Right lobe of liver (tissue), 6 donors: Measurements from ENCODE around the gene HSPA12B. TPM values are rescaled to one million over a fixed set of nuclear protein-coding genes. Genes with fewer than 3 reads are reported as not detected.

Source experiments
- ATAC-seq, 4 donors: fragments of 200-7000 bp; cut with Tn5 transposase; one replicate each; pipeline ENCODE4 v1.9.1; 2020; ENCODE audit warnings: mild to moderate bottlenecking in 4 of 4, moderate library complexity in 4 of 4
- DNase-seq, 3 donors: peaks; one replicate each; pipeline ENCODE4 v3.0.0-alpha.2; 2020
- H3K27ac ChIP-seq, 3 donors: fragments of 200-600 bp; one replicate each; pipeline ENCODE4 v1.8.0; 2022
- H3K27me3 ChIP-seq, 2 donors: fragments of 200-600 bp; one replicate each; pipeline ENCODE4 v1.8.0; 2022
- H3K36me3 ChIP-seq, 4 donors: fragments of 200-600 bp; sonication (generic) in 1 of 4; one replicate each; pipeline versions ENCODE4 v1.5.1 to v1.8.0; 2017 to 2022; ENCODE audit warnings: control low read depth in 1 of 4
- H3K4me1 ChIP-seq, 4 donors: fragments of 200-600 bp; sonication (generic) in 1 of 4; one replicate each; pipeline versions ENCODE4 v1.5.1 to v1.8.0; 2017 to 2022; ENCODE audit warnings: control low read depth in 1 of 4
- H3K4me3 ChIP-seq, 3 donors: fragments of 200-600 bp; one replicate each; pipeline ENCODE4 v1.8.0; 2022
- H3K9me3 ChIP-seq, 4 donors: fragments of 200-600 bp; sonication (generic) in 1 of 4; one replicate each; pipeline versions ENCODE4 v1.5.1 to v1.8.0; 2017 to 2022; ENCODE audit warnings: control low read depth in 1 of 4
- POLR2A ChIP-seq: fragments of 450-650 bp; IDR thresholded peaks from one replicate; pipeline ENCODE4 v1.6.1; 2017; ENCODE audit warnings: antibody characterized with exemption, mild to moderate bottlenecking
- WGBS: methylation state at CpG from one replicate; pipeline ENCODE4 v1.1.6; 2018; ENCODE audit warnings: low coverage, low lambda C conversion rate; ENCODE audit not compliant: insufficient coverage; ENCODE audit errors: missing lambda C conversion rate; 5-methylcytosine and 5-hydroxymethylcytosine counted together
- intact Hi-C, 2 donors: fragments of 100-400 bp; cut with DNase I; formaldehyde crosslinking; loops; one replicate each; pipeline versions ENCODE4 v1.11.2 to v1.14.1; 2022
- total RNA-seq, 6 experiments: library from RNA; depleted of rRNA in 2 of 6; stranded (reverse); fragments of >200 nt in 2 of 6; fragmentation: NEBNext Ultra II Directional in 3 of 6; extraction: Animal tissue kit (Norgen Biotek cat#: 25700) in 3 of 6; gene quantifications; one replicate each; pipeline versions ENCODE4 v1.1.0 to v1.2.4, GENCODE V29; 2016 to 2023
- TF ChIP-seq, protein P1 (sequence below), 4 donors: fragments of 200-600 bp in 3 of 4; fragments of 450-650 bp in 1 of 4; IDR thresholded peaks; one replicate each; pipeline versions ENCODE4 v1.5.1 to v1.8.0; 2016 to 2022; ENCODE audit warnings: antibody characterized with exemption in 4 of 4, mild to moderate bottlenecking in 2 of 4
- donor health status: DM: no; HTN: yes; CAD: no.
- donor health status: DM: no; HTN: no; CAD: no.
- donor health status: DM: no; HTN: no; CAD: no.
- donor health status: DM: no; HTN: yes; CAD: no.
- donor health status: DM: no; HTN: yes; CAD: no.

Gene HSPA12B
- total RNA-seq, 6 experiments from 2014 or later = 0.46 to 2.2 (median 0.97) TPM

DNA sequence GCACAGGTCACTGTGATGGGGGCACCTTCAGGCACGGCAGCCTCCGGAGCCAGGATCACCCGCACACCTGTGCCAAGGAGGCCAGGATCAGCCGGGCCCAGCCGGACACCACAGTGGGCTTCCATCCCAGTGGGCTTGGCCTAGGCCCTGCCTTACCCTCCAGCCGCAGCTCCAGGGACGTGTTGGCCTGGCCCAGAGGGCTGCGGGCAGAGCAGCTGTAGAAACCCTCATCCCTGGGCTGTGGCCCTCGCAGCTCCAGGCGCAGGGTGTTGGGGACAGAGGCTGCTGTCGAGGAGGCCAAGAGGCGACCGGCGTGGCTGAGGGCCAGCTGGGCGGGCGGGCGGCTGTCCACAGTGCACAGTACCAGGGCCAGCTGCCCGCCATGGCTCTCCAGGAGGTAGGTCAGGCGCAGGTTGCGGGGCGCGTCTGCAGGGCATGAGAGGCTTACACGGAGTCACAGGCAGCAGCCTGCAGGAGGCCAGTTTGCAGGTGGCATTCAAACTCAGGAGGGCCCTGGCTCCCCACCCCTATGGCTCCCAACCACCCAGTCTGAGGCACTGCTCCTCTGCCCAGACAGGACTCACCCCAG lies 39.7 kb upstream of the HSPA12B start:
- no CpG with 5 or more reads among the region's 23 CpGs for WGBS
- H3K4me3 ChIP-seq = no peak overlapping the region
- H3K36me3 ChIP-seq = no peaks in the 10 kb centered on the region
- no peaks in the 10 kb centered on the region for H3K27me3 ChIP-seq
- DNase-seq (no peak), ATAC-seq (no peak)
- TF ChIP-seq, protein P1, sequence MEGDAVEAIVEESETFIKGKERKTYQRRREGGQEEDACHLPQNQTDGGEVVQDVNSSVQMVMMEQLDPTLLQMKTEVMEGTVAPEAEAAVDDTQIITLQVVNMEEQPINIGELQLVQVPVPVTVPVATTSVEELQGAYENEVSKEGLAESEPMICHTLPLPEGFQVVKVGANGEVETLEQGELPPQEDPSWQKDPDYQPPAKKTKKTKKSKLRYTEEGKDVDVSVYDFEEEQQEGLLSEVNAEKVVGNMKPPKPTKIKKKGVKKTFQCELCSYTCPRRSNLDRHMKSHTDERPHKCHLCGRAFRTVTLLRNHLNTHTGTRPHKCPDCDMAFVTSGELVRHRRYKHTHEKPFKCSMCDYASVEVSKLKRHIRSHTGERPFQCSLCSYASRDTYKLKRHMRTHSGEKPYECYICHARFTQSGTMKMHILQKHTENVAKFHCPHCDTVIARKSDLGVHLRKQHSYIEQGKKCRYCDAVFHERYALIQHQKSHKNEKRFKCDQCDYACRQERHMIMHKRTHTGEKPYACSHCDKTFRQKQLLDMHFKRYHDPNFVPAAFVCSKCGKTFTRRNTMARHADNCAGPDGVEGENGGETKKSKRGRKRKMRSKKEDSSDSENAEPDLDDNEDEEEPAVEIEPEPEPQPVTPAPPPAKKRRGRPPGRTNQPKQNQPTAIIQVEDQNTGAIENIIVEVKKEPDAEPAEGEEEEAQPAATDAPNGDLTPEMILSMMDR (IDR thresholded peaks at IDR 0.05) = no peak
- no peak for TF ChIP-seq POLR2A
- no peaks in the 10 kb centered on the region for H3K9me3 ChIP-seq
- H3K4me1 ChIP-seq = no peaks in the 10 kb centered on the region
- H3K27ac ChIP-seq = no peak overlapping the region
- intact Hi-C loops = no loop called here

DNA sequence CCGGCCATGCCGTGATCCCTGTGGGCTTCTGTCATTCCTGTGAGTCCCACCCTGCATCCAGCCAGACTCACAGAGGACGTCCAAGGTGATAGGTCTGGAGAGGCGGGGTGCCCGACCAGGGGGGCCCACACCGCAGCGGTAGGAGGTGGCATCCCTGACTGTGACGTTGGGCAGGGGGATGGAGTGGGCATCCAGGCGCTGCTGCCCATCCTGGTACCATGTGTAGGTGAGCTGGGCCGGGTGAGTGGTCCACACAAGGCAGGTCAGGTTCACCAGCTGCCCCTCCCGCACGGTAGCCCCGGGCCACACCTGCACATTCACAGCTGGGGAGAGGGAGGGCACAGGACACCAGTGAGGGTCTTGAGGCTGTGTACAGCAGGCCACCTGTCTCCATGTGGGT lies 39.1 kb upstream of the HSPA12B start:
- no peaks in the 10 kb centered on the region for H3K4me1 ChIP-seq
- DNase-seq = no peak
- no peaks in the 10 kb centered on the region for H3K36me3 ChIP-seq
- H3K27me3 ChIP-seq = no peaks in the 10 kb centered on the region
- intact Hi-C loops = no loop called here
- H3K9me3 ChIP-seq = no peaks in the 10 kb centered on the region
- no peak overlapping the region for H3K4me3 ChIP-seq
- TF ChIP-seq, protein P1 (IDR thresholded peaks at IDR 0.05) = no peak
- no peak for TF ChIP-seq POLR2A
- ATAC-seq = no peak
- H3K27ac ChIP-seq = no peak overlapping the region
- 60% methylated on average over 1 of the region's 13 CpGs for WGBS

DNA sequence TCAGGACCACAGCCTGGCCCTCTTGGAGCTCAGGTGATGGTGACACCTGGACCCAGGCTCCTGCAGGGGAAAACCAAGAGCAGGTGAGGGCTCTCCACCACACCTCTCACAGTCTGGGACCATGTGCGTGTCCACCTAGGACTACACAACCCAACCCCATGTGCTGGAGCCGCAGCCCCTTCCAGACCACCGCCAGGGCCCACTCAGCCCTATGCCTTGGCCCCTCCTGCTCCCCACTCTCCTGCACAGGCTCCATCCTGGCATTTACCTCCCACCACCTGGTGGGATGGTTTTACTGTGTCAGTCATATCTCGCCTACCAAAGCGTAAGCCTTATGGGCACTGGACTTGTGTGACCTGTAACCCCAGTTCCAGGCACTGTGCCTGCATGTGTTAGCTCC lies 37.6 kb upstream of the HSPA12B start:
- Histone ChIP-seq H3K27me3 (no peaks in the 10 kb centered on the region), H3K27ac (no peak overlapping the region), H3K36me3 (no peaks in the 10 kb centered on the region), H3K4me3 (no peak overlapping the region), H3K9me3 (no peaks in the 10 kb centered on the region), H3K4me1 (no peaks in the 10 kb centered on the region)
- 60% methylated on average over 1 of the region's 5 CpGs for WGBS
- intact Hi-C loops = no loop called here
- ATAC-seq = no peak
- no peak for DNase-seq
- TF ChIP-seq, protein P1 (IDR thresholded peaks at IDR 0.05) = no peak
- TF ChIP-seq POLR2A = no peak

DNA sequence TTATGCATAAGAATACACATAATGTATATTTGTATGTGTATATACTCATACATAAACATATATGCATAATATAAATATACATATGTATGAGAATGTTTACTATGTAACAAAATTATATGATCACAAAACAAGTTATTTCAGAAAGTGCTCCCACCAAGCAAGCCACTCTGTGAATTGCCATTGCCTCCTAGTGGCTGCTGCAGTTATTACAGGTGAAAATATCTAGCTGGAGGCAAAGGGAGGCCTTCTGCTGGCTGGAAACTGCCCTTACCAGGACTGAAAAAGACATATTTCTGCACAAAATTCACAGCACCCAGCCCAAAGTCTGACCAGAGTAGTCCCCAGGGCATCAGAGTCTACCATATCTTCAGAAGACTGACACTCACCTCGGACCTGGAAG lies 36.3 kb upstream of the HSPA12B start:
- ATAC-seq (no peak), DNase-seq (no peak)
- H3K4me3 ChIP-seq = no peak overlapping the region
- no peaks in the 10 kb centered on the region for H3K27me3 ChIP-seq
- H3K27ac ChIP-seq = no peak overlapping the region
- H3K9me3 ChIP-seq = no peaks in the 10 kb centered on the region
- 67% methylated on average over 1 of the region's 1 CpG for WGBS
- no peaks in the 10 kb centered on the region for H3K4me1 ChIP-seq
- no peaks in the 10 kb centered on the region for H3K36me3 ChIP-seq
- intact Hi-C loops = no loop called here
- TF ChIP-seq, protein P1 (IDR thresholded peaks at IDR 0.05) = peak in 1 of 4 donors; percentile 27
- no peak for TF ChIP-seq POLR2A
